Measurements from ENCODE around the gene RAB11B. TPM values are rescaled to one million over a fixed set of nuclear protein-coding genes. Genes with fewer than 3 reads are reported as not detected.
A peak's percentile ranks its signal among the peaks of the same experiment; 100 is the strongest.

RAB11B gene
- total RNA-seq, 2 experiments from 2014 or later, result 66.8 to 71.5 TPM

- peaks cover 13% of the 10 kb centered on the region for H3K4me1 Mint-ChIP-seq (ENCODE audit: low read depth)
- H3K27me3 Mint-ChIP-seq, result peaks cover 46% of the 10 kb centered on the region
- TF ChIP-seq, protein P1, sequence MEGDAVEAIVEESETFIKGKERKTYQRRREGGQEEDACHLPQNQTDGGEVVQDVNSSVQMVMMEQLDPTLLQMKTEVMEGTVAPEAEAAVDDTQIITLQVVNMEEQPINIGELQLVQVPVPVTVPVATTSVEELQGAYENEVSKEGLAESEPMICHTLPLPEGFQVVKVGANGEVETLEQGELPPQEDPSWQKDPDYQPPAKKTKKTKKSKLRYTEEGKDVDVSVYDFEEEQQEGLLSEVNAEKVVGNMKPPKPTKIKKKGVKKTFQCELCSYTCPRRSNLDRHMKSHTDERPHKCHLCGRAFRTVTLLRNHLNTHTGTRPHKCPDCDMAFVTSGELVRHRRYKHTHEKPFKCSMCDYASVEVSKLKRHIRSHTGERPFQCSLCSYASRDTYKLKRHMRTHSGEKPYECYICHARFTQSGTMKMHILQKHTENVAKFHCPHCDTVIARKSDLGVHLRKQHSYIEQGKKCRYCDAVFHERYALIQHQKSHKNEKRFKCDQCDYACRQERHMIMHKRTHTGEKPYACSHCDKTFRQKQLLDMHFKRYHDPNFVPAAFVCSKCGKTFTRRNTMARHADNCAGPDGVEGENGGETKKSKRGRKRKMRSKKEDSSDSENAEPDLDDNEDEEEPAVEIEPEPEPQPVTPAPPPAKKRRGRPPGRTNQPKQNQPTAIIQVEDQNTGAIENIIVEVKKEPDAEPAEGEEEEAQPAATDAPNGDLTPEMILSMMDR (IDR thresholded peaks at IDR 0.05), result no peak
- peaks cover 26 to 33% of the 10 kb centered on the region in 2 experiments for H3K27me3 ChIP-seq (ENCODE audit: control insufficient read depth in 1 of 2, insufficient read depth in 2 of 2, low read length in 2 of 2)
- intact Hi-C loops (cut with DNase I, micrococcal nuclease), result no loop called here
- peaks cover 0 to 4% of the 10 kb centered on the region in 2 experiments for H3K9me3 ChIP-seq (ENCODE audit: control insufficient read depth in 1 of 2, insufficient read depth in 1 of 2, low read length in 2 of 2)
- ChIA-PET POLR2A (no interaction called here), CTCF (no interaction called here)
- H3K36me3 ChIP-seq (ENCODE audit: insufficient read depth, low read length), result no peaks in the 10 kb centered on the region
- H3K4me3 ChIP-seq (ENCODE audit: low read length), result no peak overlapping the region
- ATAC-seq (ENCODE audit: poor library complexity), result no peak
- H3K9me3 Mint-ChIP-seq, result no peaks in the 10 kb centered on the region
- peaks cover 18% of the 10 kb centered on the region for H3K4me1 ChIP-seq (ENCODE audit: insufficient read depth, low read length)
- H3K36me3 Mint-ChIP-seq (ENCODE audit: low read depth), result no peaks in the 10 kb centered on the region
- no peak overlapping the region for H3K27ac Mint-ChIP-seq
- peak in 1 of 14 experiments; percentile 48 for DNase-seq
- H3K4me3 Mint-ChIP-seq, result no peak overlapping the region
- no peak overlapping the region for H3K27ac ChIP-seq (ENCODE audit: low read depth in 1 of 2, low read length in 2 of 2)
Observed at GRCh38 chr19:8361921-8362793, 28.0 kb upstream of the RAB11B start.

DNA sequence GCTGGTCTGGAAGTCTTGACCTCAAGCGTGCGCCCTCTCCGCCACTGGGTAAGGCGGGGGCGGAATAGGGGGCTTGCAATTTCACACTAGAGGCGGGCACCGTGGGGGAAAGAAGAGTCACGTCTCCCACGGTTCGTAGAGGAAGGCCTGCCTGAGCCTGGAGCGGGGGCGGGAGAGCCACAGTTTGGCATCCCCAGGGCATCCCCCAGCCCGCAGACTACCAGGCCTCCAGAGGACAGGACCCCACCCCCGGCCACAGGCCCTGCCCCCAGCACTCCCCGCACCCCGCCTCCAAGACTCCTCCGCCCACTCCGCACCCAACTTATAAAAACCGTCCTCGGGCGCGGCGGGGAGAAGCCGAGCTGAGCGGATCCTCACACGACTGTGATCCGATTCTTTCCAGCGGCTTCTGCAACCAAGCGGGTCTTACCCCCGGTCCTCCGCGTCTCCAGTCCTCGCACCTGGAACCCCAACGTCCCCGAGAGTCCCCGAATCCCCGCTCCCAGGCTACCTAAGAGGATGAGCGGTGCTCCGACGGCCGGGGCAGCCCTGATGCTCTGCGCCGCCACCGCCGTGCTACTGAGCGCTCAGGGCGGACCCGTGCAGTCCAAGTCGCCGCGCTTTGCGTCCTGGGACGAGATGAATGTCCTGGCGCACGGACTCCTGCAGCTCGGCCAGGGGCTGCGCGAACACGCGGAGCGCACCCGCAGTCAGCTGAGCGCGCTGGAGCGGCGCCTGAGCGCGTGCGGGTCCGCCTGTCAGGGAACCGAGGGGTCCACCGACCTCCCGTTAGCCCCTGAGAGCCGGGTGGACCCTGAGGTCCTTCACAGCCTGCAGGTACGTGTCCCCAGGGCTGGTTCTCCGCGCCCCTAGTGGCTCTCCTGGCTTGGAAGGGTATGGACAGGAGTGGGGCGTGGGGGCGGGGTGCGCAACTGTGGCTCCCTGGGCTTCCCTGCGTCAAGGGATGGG, 26.1 kb upstream of the RAB11B start, which contains the start of gene ANGPTL4:
Gene ANGPTL4, plus strand, starts transcription at position 353 of the 969 bp plus-strand sequence. Its CDS starts 167 bp downstream, at position 520.
- peak; percentile 56 for ATAC-seq (ENCODE audit: poor library complexity)
- POLR2A ChIA-PET, result interaction anchor here (1.2 kb wide), 1 partner anchor 49 kb away, joined by 3 read pairs; the partner anchor contains the start of gene MARCHF2
- intact Hi-C loops (cut with DNase I, micrococcal nuclease), result no loop called here

More for the DNA sequence above, 26.1 kb upstream of the RAB11B start, which contains the start of gene ANGPTL4:
- Mint-ChIP-seq H3K27me3 (peaks cover 64% of the 10 kb centered on the region), H3K27ac (no peak within 1 kb of the TSS), H3K4me3 (peak within 1 kb of the TSS; percentile 51), H3K9me3 (no peaks in the 10 kb centered on the region), H3K4me1 (ENCODE audit: low read depth) (peaks cover 13% of the 10 kb centered on the region), H3K36me3 (ENCODE audit: low read depth) (no peaks in the 10 kb centered on the region)
- DNase-seq, result peak in 10 of 14 experiments; percentile 5 to 63 (median 37)
- H3K9me3 ChIP-seq (ENCODE audit: control insufficient read depth in 1 of 2, insufficient read depth in 1 of 2, low read length in 2 of 2), result peaks cover 0 to 4% of the 10 kb centered on the region in 2 experiments
- TF ChIP-seq, protein P1 (IDR thresholded peaks at IDR 0.05), result no peak
- CTCF ChIA-PET, result interaction anchor here (1.0 kb wide), 1 partner anchor 10 kb away, joined by 3 read pairs; no protein-coding TSS in a partner anchor
- H3K36me3 ChIP-seq (ENCODE audit: insufficient read depth, low read length), result no peaks in the 10 kb centered on the region
- H3K4me3 ChIP-seq (ENCODE audit: low read length), result peak within 1 kb of the TSS; percentile 44
- peaks cover 18% of the 10 kb centered on the region for H3K4me1 ChIP-seq (ENCODE audit: insufficient read depth, low read length)
- H3K27ac ChIP-seq (ENCODE audit: low read depth in 1 of 2, low read length in 2 of 2), result no peak within 1 kb of the TSS
- peaks cover 37 to 41% of the 10 kb centered on the region in 2 experiments for H3K27me3 ChIP-seq (ENCODE audit: control insufficient read depth in 1 of 2, insufficient read depth in 2 of 2, low read length in 2 of 2)

Measured in CD4-positive, alpha-beta T cell (primary cell).